ENCODE results near the gene IMP4. TPM values are rescaled to one million over a fixed set of nuclear protein-coding genes. Genes with fewer than 3 reads are reported as not detected.

IMP4 gene
- polyA plus RNA-seq, 1 donor (not counting 4 experiments of a cell fraction or from before 2014, with no cell fraction given), result 75.8 TPM

DNA sequence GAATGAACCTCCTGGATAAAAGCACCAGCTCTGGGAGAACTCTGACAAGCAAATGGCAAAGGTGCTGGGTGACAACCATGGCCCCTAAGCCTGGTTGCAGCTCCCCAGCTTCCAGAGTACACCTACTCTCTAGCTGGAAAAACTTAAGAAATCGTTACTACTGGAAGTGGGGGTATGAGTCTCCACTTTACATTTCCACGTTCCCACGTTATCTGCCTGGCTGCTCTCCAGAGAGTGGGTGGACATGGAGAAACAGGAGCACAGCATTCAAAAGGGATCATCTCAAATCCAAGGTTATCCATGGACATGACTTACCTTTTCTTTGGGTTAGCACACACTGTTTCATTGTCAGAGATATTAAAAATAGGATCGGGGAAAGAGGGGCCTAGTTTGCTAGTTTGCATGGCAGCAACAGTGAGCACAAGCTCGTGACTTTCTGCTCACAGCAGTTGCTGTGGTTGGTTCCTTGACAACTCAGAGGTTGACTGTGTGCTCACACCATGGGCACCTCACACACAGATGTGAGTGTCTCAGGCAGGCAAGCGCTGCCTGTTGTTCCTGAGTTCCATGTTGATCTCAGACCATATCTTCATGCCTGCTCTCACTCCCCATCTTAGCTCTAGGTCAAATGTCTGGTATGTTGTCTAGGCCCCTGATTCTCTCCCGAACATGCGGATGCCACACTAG is 45.7 kb downstream of the IMP4 start:
- DNase-seq (ENCODE audit: low read depth, low spot score) (no peak), FAIRE-seq (no peak)
- no peaks in the 10 kb centered on the region for H3K79me2 ChIP-seq (ENCODE audit: control insufficient read depth, insufficient read depth, low read length)
- H3K36me3 ChIP-seq (ENCODE audit: control insufficient read depth in 2 of 2, extremely low read depth in 1 of 2, insufficient read depth in 2 of 2, low read length in 2 of 2), result no peaks in the 10 kb centered on the region
- no peak overlapping the region for H3K4me2 ChIP-seq (ENCODE audit: control insufficient read depth, extremely low read depth, insufficient read depth, low read depth, low read length)
- no peaks in the 10 kb centered on the region for H3K9me1 ChIP-seq (ENCODE audit: control insufficient read depth, extremely low read depth, insufficient read depth, low read length)
- no peaks in the 10 kb centered on the region for H4K20me1 ChIP-seq (ENCODE audit: control insufficient read depth, extremely low read depth, insufficient read depth, low read length)
- H3K4me1 ChIP-seq (ENCODE audit: control insufficient read depth, extremely low read depth, insufficient read depth, low read length), result peaks cover 3% of the 10 kb centered on the region
- no peaks in the 10 kb centered on the region for H3K9me3 ChIP-seq (ENCODE audit: control insufficient read depth, low read depth, low read length)
- no peak overlapping the region for H2AFZ ChIP-seq (ENCODE audit: control insufficient read depth, low read length)
- H3K27me3 ChIP-seq (ENCODE audit: control insufficient read depth, extremely low read depth, insufficient read depth, low read length), result no peaks in the 10 kb centered on the region
- H3K4me3 ChIP-seq (ENCODE audit: control insufficient read depth in 2 of 3, extremely low read depth in 1 of 3, insufficient read depth in 2 of 3, low read depth in 1 of 3, low read length in 3 of 3), result no peak overlapping the region
- dilution Hi-C loops (cut with MboI; ENCODE audit: extremely low pct_ligation_motif_present, low sequenced_read_pairs), result no loop called here
- TF ChIP-seq EZH2 (IDR thresholded peaks at IDR 0.05; ENCODE audit: low read length), result no peak
- TF ChIP-seq, protein P1, sequence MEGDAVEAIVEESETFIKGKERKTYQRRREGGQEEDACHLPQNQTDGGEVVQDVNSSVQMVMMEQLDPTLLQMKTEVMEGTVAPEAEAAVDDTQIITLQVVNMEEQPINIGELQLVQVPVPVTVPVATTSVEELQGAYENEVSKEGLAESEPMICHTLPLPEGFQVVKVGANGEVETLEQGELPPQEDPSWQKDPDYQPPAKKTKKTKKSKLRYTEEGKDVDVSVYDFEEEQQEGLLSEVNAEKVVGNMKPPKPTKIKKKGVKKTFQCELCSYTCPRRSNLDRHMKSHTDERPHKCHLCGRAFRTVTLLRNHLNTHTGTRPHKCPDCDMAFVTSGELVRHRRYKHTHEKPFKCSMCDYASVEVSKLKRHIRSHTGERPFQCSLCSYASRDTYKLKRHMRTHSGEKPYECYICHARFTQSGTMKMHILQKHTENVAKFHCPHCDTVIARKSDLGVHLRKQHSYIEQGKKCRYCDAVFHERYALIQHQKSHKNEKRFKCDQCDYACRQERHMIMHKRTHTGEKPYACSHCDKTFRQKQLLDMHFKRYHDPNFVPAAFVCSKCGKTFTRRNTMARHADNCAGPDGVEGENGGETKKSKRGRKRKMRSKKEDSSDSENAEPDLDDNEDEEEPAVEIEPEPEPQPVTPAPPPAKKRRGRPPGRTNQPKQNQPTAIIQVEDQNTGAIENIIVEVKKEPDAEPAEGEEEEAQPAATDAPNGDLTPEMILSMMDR (optimal IDR thresholded peaks at IDR 0.05 in 1 of 3, IDR thresholded peaks at IDR 0.05 in 1 of 3, conservative IDR thresholded peaks at IDR 0.05 in 1 of 3; ENCODE audit: extremely low read depth in 1 of 3, insufficient read depth in 2 of 3, low read length in 3 of 3), result no peak
- H3K27ac ChIP-seq (ENCODE audit: control insufficient read depth, insufficient read depth, low read length), result no peak overlapping the region
- no peak overlapping the region for H3K9ac ChIP-seq (ENCODE audit: control insufficient read depth, extremely low read depth, insufficient read depth, low read length)

DNA sequence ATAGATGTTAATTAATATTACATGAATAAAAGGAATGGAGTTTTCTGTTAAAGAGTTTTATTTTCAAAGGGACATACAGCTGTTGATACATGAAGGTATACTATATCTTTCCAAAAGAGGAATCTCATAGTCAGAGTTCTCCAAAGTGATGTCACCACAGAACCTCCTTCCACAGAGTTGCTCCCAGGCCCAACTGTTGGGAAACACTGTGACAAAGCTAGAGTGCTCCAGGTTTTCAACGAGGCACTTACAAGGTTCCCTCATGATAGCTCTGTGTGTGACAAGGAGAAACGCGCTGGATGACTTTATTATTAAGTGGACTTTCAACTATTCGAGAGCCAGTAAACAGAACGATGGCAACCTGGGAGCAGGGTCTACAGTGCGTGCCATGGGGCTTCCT is 46.7 kb downstream of the IMP4 start:
- H3K4me2 ChIP-seq (ENCODE audit: control insufficient read depth, extremely low read depth, insufficient read depth, low read depth, low read length), result no peak overlapping the region
- no peaks in the 10 kb centered on the region for H3K79me2 ChIP-seq (ENCODE audit: control insufficient read depth, insufficient read depth, low read length)
- no peak overlapping the region for H3K27ac ChIP-seq (ENCODE audit: control insufficient read depth, insufficient read depth, low read length)
- TF ChIP-seq, protein P1 (optimal IDR thresholded peaks at IDR 0.05 in 1 of 3, IDR thresholded peaks at IDR 0.05 in 1 of 3, conservative IDR thresholded peaks at IDR 0.05 in 1 of 3; ENCODE audit: extremely low read depth in 1 of 3, insufficient read depth in 2 of 3, low read length in 3 of 3), result no peak
- TF ChIP-seq EZH2 (IDR thresholded peaks at IDR 0.05; ENCODE audit: low read length), result no peak
- DNase-seq (ENCODE audit: low read depth, low spot score) (no peak), FAIRE-seq (no peak)
- no peaks in the 10 kb centered on the region for H3K27me3 ChIP-seq (ENCODE audit: control insufficient read depth, extremely low read depth, insufficient read depth, low read length)
- H4K20me1 ChIP-seq (ENCODE audit: control insufficient read depth, extremely low read depth, insufficient read depth, low read length), result no peaks in the 10 kb centered on the region
- no peak overlapping the region for H3K4me3 ChIP-seq (ENCODE audit: control insufficient read depth in 2 of 3, extremely low read depth in 1 of 3, insufficient read depth in 2 of 3, low read depth in 1 of 3, low read length in 3 of 3)
- no peaks in the 10 kb centered on the region for H3K36me3 ChIP-seq (ENCODE audit: control insufficient read depth in 2 of 2, extremely low read depth in 1 of 2, insufficient read depth in 2 of 2, low read length in 2 of 2)
- H3K4me1 ChIP-seq (ENCODE audit: control insufficient read depth, extremely low read depth, insufficient read depth, low read length), result peaks cover 3% of the 10 kb centered on the region
- dilution Hi-C loops (cut with MboI; ENCODE audit: extremely low pct_ligation_motif_present, low sequenced_read_pairs), result no loop called here
- no peaks in the 10 kb centered on the region for H3K9me3 ChIP-seq (ENCODE audit: control insufficient read depth, low read depth, low read length)
- H3K9me1 ChIP-seq (ENCODE audit: control insufficient read depth, extremely low read depth, insufficient read depth, low read length), result no peaks in the 10 kb centered on the region
- no peak overlapping the region for H3K9ac ChIP-seq (ENCODE audit: control insufficient read depth, extremely low read depth, insufficient read depth, low read length)
- no peak overlapping the region for H2AFZ ChIP-seq (ENCODE audit: control insufficient read depth, low read length)

Data from keratinocyte (primary cell).